Epidermal melanocyte (primary cell): Measurements from ENCODE around the gene SLC38A6.
"Not testable (repeated sequence)": the region's sequence is repeated elsewhere in the genome, so short reads cannot be mapped to it uniquely, and the experiment has no call there.

ENCODE experiments used
- DNase-seq: peaks from one replicate; pipeline ENCODE4 v3.0.0; 2011; ENCODE audit warnings: low spot score; ENCODE audit not compliant: insufficient read length

The SLC38A6 gene

GRCh38 chr14:61051051-61051450 is 70.0 kb downstream of the SLC38A6 start:
- no peak for DNase-seq

GRCh38 chr14:61051621-61052020 is 70.6 kb downstream of the SLC38A6 start:
- DNase-seq = no peak

GRCh38 chr14:61063461-61063860 is 82.4 kb downstream of the SLC38A6 start:
- no peak for DNase-seq

GRCh38 chr14:61064210-61064609 is 83.2 kb downstream of the SLC38A6 start:
- DNase-seq = no peak

GRCh38 chr14:61064856-61065255 is 83.8 kb downstream of the SLC38A6 start:
- no peak for DNase-seq

- no peak for DNase-seq
Observed at GRCh38 chr14:61065656-61066055, 84.6 kb downstream of the SLC38A6 start.

- DNase-seq = not testable (repeated sequence)
Observed at GRCh38 chr14:61072442-61072841, 91.4 kb downstream of the SLC38A6 start.

GRCh38 chr14:61074852-61075251 is 93.8 kb downstream of the SLC38A6 start:
- DNase-seq = no peak

- no peak for DNase-seq
Observed at GRCh38 chr14:61076556-61076955, 95.5 kb downstream of the SLC38A6 start.

- DNase-seq = no peak
Observed at GRCh38 chr14:61077437-61077836, 96.4 kb downstream of the SLC38A6 start.

- DNase-seq = no peak
Observed at GRCh38 chr14:61077951-61078720, 97.1 kb downstream of the SLC38A6 start.

- peak; percentile 31 for DNase-seq
Observed at GRCh38 chr14:61080591-61081010, 99.6 kb downstream of the SLC38A6 start.

GRCh38 chr14:61088081-61088480 is 107.0 kb downstream of the SLC38A6 start:
- no peak for DNase-seq

GRCh38 chr14:61089126-61089750 is 108.2 kb downstream of the SLC38A6 start:
- DNase-seq = no peak

GRCh38 chr14:61090432-61091216 is 109.6 kb downstream of the SLC38A6 start:
- DNase-seq = no peak

GRCh38 chr14:61091657-61092273 is 110.7 kb downstream of the SLC38A6 start:
- DNase-seq = no peak

- not testable (repeated sequence) for DNase-seq
Observed at GRCh38 chr14:61098096-61098495, 117.1 kb downstream of the SLC38A6 start.

GRCh38 chr14:61098721-61099120 is 117.7 kb downstream of the SLC38A6 start:
- no peak for DNase-seq

- no peak for DNase-seq
Observed at GRCh38 chr14:61099216-61099835, 118.3 kb downstream of the SLC38A6 start.

- no peak for DNase-seq
Observed at GRCh38 chr14:61101803-61102548, 120.9 kb downstream of the SLC38A6 start.
